Mammary epithelial cell (primary cell): Measurements from ENCODE around the gene KCNQ5.

Experiments used
- EZH2 ChIP-seq: IDR thresholded peaks from 2 replicates; pipeline ENCODE4 v1.6.1; 2012; ENCODE audit warnings: low read length, inconsistent platforms, borderline replicate concordance
- TF ChIP-seq, protein P1 (sequence below), 2 donors: IDR thresholded peaks in 1 of 2; conservative IDR thresholded peaks in 1 of 2; 2 replicates each; pipeline ENCODE4 v1.5.1; 2011 to 2012; ENCODE audit warnings: inconsistent platforms in 2 of 2, low read length in 2 of 2, mild to moderate bottlenecking in 2 of 2, control low read depth in 1 of 2, low read depth in 1 of 2; ENCODE audit not compliant: insufficient read depth in 1 of 2; ENCODE audit errors: extremely low read depth in 1 of 2

DNA sequence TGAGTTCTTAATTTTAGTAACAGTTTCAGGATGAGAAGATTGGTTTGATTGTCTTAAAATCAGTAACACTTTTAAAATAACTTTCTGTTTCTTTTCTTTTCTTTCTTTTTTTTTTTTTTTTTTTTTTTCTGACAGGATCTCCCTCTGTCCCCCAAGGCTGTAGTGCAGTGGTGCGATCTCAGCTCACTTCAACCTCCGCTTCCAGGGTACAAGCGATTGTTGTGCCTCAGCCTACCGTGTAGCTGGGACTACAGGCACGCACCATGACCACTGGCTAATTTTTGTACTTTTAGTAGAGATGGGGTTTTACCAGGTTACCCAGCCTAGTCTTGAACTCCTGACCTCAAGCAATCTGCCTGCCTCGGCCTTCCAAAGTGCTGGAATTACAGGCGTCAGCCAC is 33.7 kb upstream of the KCNQ5 start:
- no peak for TF ChIP-seq EZH2
- TF ChIP-seq, protein P1, sequence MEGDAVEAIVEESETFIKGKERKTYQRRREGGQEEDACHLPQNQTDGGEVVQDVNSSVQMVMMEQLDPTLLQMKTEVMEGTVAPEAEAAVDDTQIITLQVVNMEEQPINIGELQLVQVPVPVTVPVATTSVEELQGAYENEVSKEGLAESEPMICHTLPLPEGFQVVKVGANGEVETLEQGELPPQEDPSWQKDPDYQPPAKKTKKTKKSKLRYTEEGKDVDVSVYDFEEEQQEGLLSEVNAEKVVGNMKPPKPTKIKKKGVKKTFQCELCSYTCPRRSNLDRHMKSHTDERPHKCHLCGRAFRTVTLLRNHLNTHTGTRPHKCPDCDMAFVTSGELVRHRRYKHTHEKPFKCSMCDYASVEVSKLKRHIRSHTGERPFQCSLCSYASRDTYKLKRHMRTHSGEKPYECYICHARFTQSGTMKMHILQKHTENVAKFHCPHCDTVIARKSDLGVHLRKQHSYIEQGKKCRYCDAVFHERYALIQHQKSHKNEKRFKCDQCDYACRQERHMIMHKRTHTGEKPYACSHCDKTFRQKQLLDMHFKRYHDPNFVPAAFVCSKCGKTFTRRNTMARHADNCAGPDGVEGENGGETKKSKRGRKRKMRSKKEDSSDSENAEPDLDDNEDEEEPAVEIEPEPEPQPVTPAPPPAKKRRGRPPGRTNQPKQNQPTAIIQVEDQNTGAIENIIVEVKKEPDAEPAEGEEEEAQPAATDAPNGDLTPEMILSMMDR (conservative IDR thresholded peaks at IDR 0.05 in 1 of 2, IDR thresholded peaks at IDR 0.05 in 1 of 2; ENCODE audit: extremely low read depth in 1 of 2, insufficient read depth in 1 of 2, low read depth in 1 of 2, low read length in 2 of 2) = no peak
